NK-92 (cell line): ENCODE data around the gene GARS1.
"Not testable (repeated sequence)": the region's sequence is repeated elsewhere in the genome, so short reads cannot be mapped to it uniquely, and the experiment has no call there.

ENCODE experiments used
- DNase-seq: peaks from one replicate; lab custom pipeline; 2025; ENCODE audit not compliant: unreplicated experiment; lab: John Stamatoyannopoulos, UW

Gene GARS1

GRCh38 chr7:30618080-30618676 lies 23.5 kb downstream of the GARS1 start:
- DNase-seq, result no peak

- no peak for DNase-seq
These were observed 24.3 kb downstream of the GARS1 start for GRCh38 chr7:30618961-30619360.

GRCh38 chr7:30625283-30625682 lies 30.6 kb downstream of the GARS1 start:
- DNase-seq, result no peak

- DNase-seq, result no peak
These were observed 32.3 kb downstream of the GARS1 start for GRCh38 chr7:30627026-30627425.

- DNase-seq, result no peak
These were observed 36.3 kb downstream of the GARS1 start for GRCh38 chr7:30630986-30631385.

- no peak for DNase-seq
These were observed 38.5 kb downstream of the GARS1 start for GRCh38 chr7:30633223-30633622.

GRCh38 chr7:30634193-30634626 lies 39.5 kb downstream of the GARS1 start:
- DNase-seq, result no peak

- no peak for DNase-seq
These were observed 40.0 kb downstream of the GARS1 start for GRCh38 chr7:30634634-30635201.

- no peak for DNase-seq
These were observed 41.1 kb downstream of the GARS1 start for GRCh38 chr7:30635798-30636197.

- DNase-seq, result not testable (repeated sequence)
These were observed 47.6 kb downstream of the GARS1 start for GRCh38 chr7:30642322-30642721.

- DNase-seq, result no peak
These were observed 48.1 kb downstream of the GARS1 start for GRCh38 chr7:30642789-30643188.

- no peak for DNase-seq
These were observed 49.7 kb downstream of the GARS1 start for GRCh38 chr7:30644286-30644955.

- DNase-seq, result no peak
These were observed 51.0 kb downstream of the GARS1 start for GRCh38 chr7:30645661-30646060.

GRCh38 chr7:30646154-30646553 lies 51.5 kb downstream of the GARS1 start:
- DNase-seq, result no peak

GRCh38 chr7:30647589-30648364 lies 53.1 kb downstream of the GARS1 start:
- no peak for DNase-seq

GRCh38 chr7:30648744-30649540 lies 54.3 kb downstream of the GARS1 start:
- DNase-seq, result no peak

- DNase-seq, result no peak
These were observed 55.2 kb downstream of the GARS1 start for GRCh38 chr7:30649717-30650420.

- no peak for DNase-seq
These were observed 55.7 kb downstream of the GARS1 start for GRCh38 chr7:30650421-30650808.

- no peak for DNase-seq
These were observed 57.5 kb downstream of the GARS1 start for GRCh38 chr7:30652132-30652531.
